AG09309 (cell line): ENCODE data around the gene SERPINC1.
A peak's percentile ranks its signal among the peaks of the same experiment; 100 is the strongest.

Source experiments
- DNase-seq: peaks from one replicate; pipeline ENCODE4 v3.0.0-alpha.2; 2010; ENCODE audit warnings: low read depth
- H3K4me3 ChIP-seq: 2 replicates; pipeline ENCODE4 v1.5.1; 2011; ENCODE audit warnings: mild to moderate bottlenecking, low read depth, low read length, moderate library complexity; ENCODE audit not compliant: control insufficient read depth
- TF ChIP-seq, protein P1 (sequence below): IDR thresholded peaks from 2 replicates; pipeline ENCODE4 v1.5.1; 2011; ENCODE audit warnings: mild to moderate bottlenecking, low read depth, low read length, inconsistent platforms; ENCODE audit not compliant: insufficient read depth, control insufficient read depth; ENCODE audit errors: missing control alignments

SERPINC1 gene

DNA sequence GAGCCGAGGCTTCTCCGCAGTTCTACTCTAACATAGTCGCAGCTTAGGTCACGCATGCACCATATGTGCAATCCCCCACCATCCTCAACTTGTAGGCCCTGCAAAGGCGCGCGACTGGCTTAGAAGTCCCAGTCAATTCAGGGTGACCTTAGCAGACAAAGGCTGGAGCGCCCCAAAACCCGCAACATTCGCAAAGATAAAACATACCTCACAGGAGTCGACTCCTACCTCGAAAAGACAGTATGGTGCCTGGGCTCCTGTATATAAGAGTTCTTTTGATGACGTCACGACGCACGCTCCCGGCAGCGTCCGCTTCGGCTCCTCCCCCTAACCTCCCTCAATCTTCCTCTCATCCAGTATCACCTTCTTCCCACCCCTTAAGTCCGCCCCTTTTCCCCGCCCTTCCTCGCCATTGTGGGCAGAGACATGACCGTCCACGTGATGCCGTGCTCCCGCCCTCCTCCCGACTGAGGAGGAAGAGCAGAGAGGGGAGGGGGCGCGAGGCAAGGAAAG, 49.3 kb downstream of the SERPINC1 start, which contains the start of gene GAS5:
GAS5 (minus strand) TSS at position 237 of the 513 bp plus-strand sequence.
- H3K4me3 ChIP-seq, result peak within 1 kb of the TSS; percentile 75
- TF ChIP-seq, protein P1, sequence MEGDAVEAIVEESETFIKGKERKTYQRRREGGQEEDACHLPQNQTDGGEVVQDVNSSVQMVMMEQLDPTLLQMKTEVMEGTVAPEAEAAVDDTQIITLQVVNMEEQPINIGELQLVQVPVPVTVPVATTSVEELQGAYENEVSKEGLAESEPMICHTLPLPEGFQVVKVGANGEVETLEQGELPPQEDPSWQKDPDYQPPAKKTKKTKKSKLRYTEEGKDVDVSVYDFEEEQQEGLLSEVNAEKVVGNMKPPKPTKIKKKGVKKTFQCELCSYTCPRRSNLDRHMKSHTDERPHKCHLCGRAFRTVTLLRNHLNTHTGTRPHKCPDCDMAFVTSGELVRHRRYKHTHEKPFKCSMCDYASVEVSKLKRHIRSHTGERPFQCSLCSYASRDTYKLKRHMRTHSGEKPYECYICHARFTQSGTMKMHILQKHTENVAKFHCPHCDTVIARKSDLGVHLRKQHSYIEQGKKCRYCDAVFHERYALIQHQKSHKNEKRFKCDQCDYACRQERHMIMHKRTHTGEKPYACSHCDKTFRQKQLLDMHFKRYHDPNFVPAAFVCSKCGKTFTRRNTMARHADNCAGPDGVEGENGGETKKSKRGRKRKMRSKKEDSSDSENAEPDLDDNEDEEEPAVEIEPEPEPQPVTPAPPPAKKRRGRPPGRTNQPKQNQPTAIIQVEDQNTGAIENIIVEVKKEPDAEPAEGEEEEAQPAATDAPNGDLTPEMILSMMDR, result no peak
- peak; percentile 98 for DNase-seq

DNA sequence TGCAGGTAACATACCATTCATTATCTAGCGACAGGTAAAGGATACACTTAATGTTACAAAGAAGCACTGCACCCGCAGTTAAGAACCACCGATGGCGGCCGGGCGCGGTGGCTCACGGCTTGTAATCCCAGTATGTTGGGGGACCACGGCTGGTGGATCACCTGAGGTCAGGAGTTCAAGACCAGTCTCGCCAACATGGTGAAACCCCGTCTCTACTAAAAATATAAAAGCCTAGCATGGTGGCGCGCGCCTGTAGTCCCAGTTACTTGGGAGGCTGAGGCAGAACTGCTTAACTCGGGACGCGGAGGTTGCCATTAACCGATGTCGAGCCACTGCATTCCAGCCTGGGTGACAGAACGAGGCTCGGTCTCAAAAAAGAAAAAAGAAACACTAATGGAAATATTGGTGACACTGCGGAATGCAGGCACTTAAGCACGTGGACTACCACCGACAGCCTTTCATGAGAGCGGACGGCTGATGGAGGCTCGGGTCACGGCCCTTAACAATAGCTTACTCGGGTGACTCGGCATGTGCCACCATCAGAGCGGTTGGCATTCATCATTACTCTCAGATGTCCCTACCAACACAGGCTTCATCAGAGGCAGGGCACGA, 49.9 kb downstream of the SERPINC1 start:
- no peak for DNase-seq
- H3K4me3 ChIP-seq, result peak overlapping the region; percentile 75
- TF ChIP-seq, protein P1, result no peak

DNA sequence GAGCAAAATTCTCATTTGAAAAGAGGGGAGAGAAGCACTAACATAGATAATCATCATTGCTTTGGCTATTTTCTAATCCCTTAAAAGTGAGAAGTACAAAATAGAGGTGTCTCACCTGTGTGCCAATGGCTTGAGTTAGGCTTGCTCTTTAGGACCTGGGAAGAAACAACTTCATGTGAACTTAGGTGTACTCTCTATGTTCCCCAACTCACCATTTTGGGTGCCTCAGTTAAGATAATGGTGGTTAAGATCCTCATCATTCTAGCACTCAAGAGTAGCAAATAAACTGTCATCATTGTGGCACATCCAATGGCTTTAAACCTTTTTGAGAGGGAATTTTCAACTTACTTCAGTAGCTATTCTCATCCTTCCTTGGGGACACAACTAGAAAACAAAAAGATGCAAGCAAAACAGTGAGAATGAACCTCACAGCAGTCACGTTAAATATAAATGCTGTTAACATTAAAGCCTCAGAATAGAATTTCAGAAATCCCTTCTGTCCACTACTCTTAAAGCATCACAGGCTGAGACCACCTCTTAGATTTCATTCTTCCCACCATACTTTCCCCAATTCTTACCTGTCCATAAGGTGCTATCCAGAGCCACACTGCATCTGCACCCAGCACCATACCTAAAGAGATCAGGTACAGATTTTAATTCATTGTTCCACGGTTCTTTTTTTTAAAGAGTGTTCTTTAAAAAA, 50.6 kb downstream of the SERPINC1 start:
- TF ChIP-seq, protein P1, result no peak
- H3K4me3 ChIP-seq, result peak overlapping the region; percentile 75
- no peak for DNase-seq

DNA sequence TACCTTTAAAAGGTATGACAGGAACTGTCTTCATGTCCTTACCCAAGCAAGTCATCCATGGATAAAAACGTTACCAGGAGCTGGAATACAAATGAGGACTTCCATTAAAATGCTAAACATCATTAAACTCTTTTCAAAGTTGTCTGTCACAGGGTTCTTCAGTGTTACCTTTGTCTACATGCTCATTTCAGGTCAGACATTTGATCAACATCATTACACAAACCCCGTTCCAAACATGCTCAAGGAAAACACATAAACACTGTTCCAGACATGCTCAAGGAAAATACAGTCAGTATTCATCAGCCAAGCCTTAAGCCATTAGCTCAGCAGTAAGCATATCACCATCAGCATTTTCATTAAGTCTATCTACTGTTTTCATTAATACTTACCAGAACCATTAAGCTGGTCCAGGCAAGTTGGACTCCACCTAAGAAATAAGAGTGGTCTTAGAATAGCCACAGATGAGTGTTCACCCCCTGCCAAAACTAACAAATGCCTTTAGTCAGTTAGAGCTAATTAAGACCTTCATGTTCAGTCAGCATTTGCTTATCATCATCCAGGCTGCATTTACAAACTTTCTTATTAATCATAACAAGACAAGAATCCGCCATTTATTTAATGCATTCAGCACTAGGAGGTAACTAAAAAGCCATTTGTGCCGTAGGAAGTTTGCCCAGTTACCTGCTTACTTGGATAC, 51.5 kb downstream of the SERPINC1 start:
- TF ChIP-seq, protein P1, result no peak

DNA sequence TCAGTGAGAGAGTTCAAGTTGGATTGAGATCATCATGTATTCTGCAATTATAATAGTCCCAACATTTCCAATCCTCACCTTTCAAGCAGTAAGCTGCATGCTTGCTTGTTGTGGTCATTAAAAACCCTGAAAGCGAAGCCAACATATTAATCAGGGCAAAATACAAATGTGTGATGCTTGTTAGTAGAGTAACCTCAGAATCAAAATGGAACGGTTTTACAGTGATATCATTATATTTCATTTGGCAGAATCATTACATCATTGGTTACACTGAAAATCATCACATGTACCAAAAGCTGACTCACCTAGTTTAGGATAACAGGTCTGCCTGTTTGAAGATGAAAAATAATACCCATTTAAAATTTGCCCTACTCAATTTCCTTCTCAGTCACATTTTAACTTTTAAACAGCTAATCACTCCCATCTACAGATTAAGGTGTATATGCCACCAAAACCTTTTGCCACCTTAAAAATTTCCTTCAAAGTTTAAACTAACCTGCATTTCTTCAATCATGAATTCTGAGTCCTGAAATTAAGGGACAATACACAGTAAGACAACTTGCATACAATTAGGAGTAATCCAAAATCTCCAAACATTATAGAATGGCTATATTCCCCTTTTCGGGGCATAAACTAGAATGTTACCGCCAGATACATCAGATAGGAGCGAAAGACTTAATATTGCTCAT, 52.8 kb downstream of the SERPINC1 start:
- TF ChIP-seq, protein P1, result no peak
- DNase-seq, result no peak
- no peak overlapping the region; the same call in 1 of the 2 replicates for H3K4me3 ChIP-seq

More for the DNA sequence above, 51.5 kb downstream of the SERPINC1 start:
- no peak for DNase-seq
- H3K4me3 ChIP-seq, result peak overlapping the region; percentile 75
